ENCODE measurements around the gene PLK5. TPM values are rescaled to one million over a fixed set of nuclear protein-coding genes. Genes with fewer than 3 reads are reported as not detected.

Gene PLK5
- total and polyA plus RNA-seq, 2 experiments from 2014 or later = 0.97 to 1.2 TPM

- Histone ChIP-seq H3K79me2 (replicated peaks; ENCODE audit: insufficient read depth) (no peaks in the 10 kb centered on the region), H3K9me2 (ENCODE audit: insufficient read depth) (no peaks in the 10 kb centered on the region), H3F3A (replicated peaks; ENCODE audit: low read depth) (0 out of 2 replicates have a peak, but pooled peaks cover 4% of the 10 kb centered on the region), H4K20me1 (replicated peaks; ENCODE audit: insufficient read depth) (no peaks in the 10 kb centered on the region), H3K4me1 (ENCODE audit: insufficient read depth) (no peaks in the 10 kb centered on the region), H3K27me3 (ENCODE audit: insufficient read depth) (peaks cover 27% of the 10 kb centered on the region), H3K27ac (ENCODE audit: low read depth) (no peak overlapping the region), H2AFZ (no peak overlapping the region), H3K4me2 (peak overlapping the region; percentile 71), H3K36me3 (ENCODE audit: insufficient read depth) (no peaks in the 10 kb centered on the region), H3K4me3 (no peak overlapping the region)
- Mint-ChIP-seq H3K27me3 (ENCODE audit: insufficient read depth, low read depth, poor library complexity) (peaks cover 45% of the 10 kb centered on the region), H3K27ac (no peak overlapping the region), H3K36me3 (ENCODE audit: low read depth) (peaks cover 4% of the 10 kb centered on the region; the same call in 1 of the 3 replicates), H3K9me3 (peaks cover 3% of the 10 kb centered on the region; the same call in 2 of the 3 replicates), H3K4me1 (peaks cover 6% of the 10 kb centered on the region; the same call in 2 of the 3 replicates), H3K4me3 (peak overlapping the region; percentile 70)
- ATAC-seq (no peak), DNase-seq (ENCODE audit: low spot score) (no peak)
- no peak for TF ChIP-seq ETS1 (IDR thresholded peaks at IDR 0.05)
- no peak for TF ChIP-seq ZNF462 (CRISPR knock-in tag; IDR thresholded peaks at IDR 0.05)
- no peak for TF ChIP-seq CTCF (conservative IDR thresholded peaks at IDR 0.05; ENCODE audit: low read depth in 2 of 2)
- no peak for TF ChIP-seq EZH2 (IDR thresholded peaks at IDR 0.05; ENCODE audit: low read depth, unreplicated experiment)
- TF ChIP-seq EZH2phosphoT487 (IDR thresholded peaks at IDR 0.05; ENCODE audit: unreplicated experiment) = no peak
- TF ChIP-seq NANOG (IDR thresholded peaks at IDR 0.05; ENCODE audit: borderline replicate concordance) = no peak
- TF ChIP-seq REST (IDR thresholded peaks at IDR 0.05; ENCODE audit: unreplicated experiment) = no peak
These were observed 1.1 kb downstream of the PLK5 start for GRCh38 chr19:1524972-1525325.

Measured in GM23338 (cell line).